Tibial artery (tissue), 4 donors: ENCODE measurements around the gene CAMK1G.
A peak's percentile ranks its signal among the peaks of the same experiment; 100 is the strongest.

Experiments used
- DNase-seq, 2 donors: peaks; one replicate each; pipeline ENCODE4 v3.0.0-alpha.2; 2019
- H3K27ac ChIP-seq, 2 donors: fragments of 200-600 bp; sonication (generic) in 1 of 2; 1 replicate in 1 of 2; 2 replicates in 1 of 2; pipeline ENCODE4 v1.5.1; 2018 to 2019; ENCODE audit warnings: mild to moderate bottlenecking in 1 of 2
- H3K27me3 ChIP-seq, 2 donors: fragments of 200-600 bp; sonication (generic) in 1 of 2; one replicate each; pipeline versions ENCODE4 v1.5.1 to v1.6.0; 2016 to 2019
- H3K36me3 ChIP-seq, 3 donors: fragments of 200-600 bp; sonication (generic) in 2 of 3; one replicate each; pipeline ENCODE4 v1.5.1; 2016 to 2019; ENCODE audit warnings: mild to moderate bottlenecking in 2 of 3
- H3K4me1 ChIP-seq, 4 donors: fragments of 200-600 bp; sonication (generic) in 2 of 4; 1 replicate in 3 of 4; 2 replicates in 1 of 4; pipeline ENCODE4 v1.5.1; 2016 to 2019
- H3K4me3 ChIP-seq, 2 donors: fragments of 200-600 bp; sonication (generic) in 1 of 2; 1 replicate in 1 of 2; 2 replicates in 1 of 2; pipeline ENCODE4 v1.5.1; 2018 to 2019; ENCODE audit warnings: mild to moderate bottlenecking in 2 of 2
- H3K9me3 ChIP-seq, 3 donors: fragments of 200-600 bp; sonication (generic) in 1 of 3; one replicate each; pipeline ENCODE4 v1.5.1; 2016 to 2019
- CTCF ChIP-seq, 2 experiments: fragments of 200-600 bp in 1 of 2; fragments of 450-650 bp in 1 of 2; IDR thresholded peaks; one replicate each; pipeline ENCODE4 v1.5.1; 2017 to 2019; ENCODE audit warnings: antibody characterized with exemption in 2 of 2, mild to moderate bottlenecking in 1 of 2, moderate library complexity in 1 of 2
- intact Hi-C: fragments of 100-400 bp; cut with DNase I; formaldehyde crosslinking; loops from one replicate; pipeline ENCODE4 v1.15.0; 2023; ENCODE audit warnings: low total_unique reads

Gene CAMK1G

GRCh38 chr1:209630383-209631225 lies 47.1 kb downstream of the CAMK1G start:
- Histone ChIP-seq H3K36me3 (no peaks in the 10 kb centered on the region), H3K27ac (no peak overlapping the region), H3K4me1 (peaks cover 0 to 12% (median 3%) of the 10 kb centered on the region in 4 donors), H3K27me3 (peaks cover 0 to 7% of the 10 kb centered on the region in 2 donors), H3K9me3 (no peaks in the 10 kb centered on the region), H3K4me3 (no peak overlapping the region)
- intact Hi-C loops: no loop called here
- no peak for TF ChIP-seq CTCF (IDR thresholded peaks at IDR 0.05)
- no peak for DNase-seq

GRCh38 chr1:209633335-209633997 lies 50.0 kb downstream of the CAMK1G start:
- H3K4me1 ChIP-seq: no peaks in the 10 kb centered on the region
- H3K27ac ChIP-seq: no peak overlapping the region
- intact Hi-C loops: no loop called here
- TF ChIP-seq CTCF (IDR thresholded peaks at IDR 0.05): no peak
- no peak overlapping the region for H3K4me3 ChIP-seq
- no peaks in the 10 kb centered on the region for H3K9me3 ChIP-seq
- no peaks in the 10 kb centered on the region for H3K27me3 ChIP-seq
- DNase-seq: no peak
- H3K36me3 ChIP-seq: no peaks in the 10 kb centered on the region

- Histone ChIP-seq H3K4me3 (no peak overlapping the region), H3K36me3 (no peaks in the 10 kb centered on the region), H3K27ac (no peak overlapping the region), H3K4me1 (no peaks in the 10 kb centered on the region), H3K27me3 (no peaks in the 10 kb centered on the region), H3K9me3 (no peaks in the 10 kb centered on the region)
- no peak for TF ChIP-seq CTCF (IDR thresholded peaks at IDR 0.05)
- intact Hi-C loops: no loop called here
- no peak for DNase-seq
Measured at GRCh38 chr1:209634005-209634737, 50.7 kb downstream of the CAMK1G start.

- Histone ChIP-seq H3K36me3 (no peaks in the 10 kb centered on the region), H3K27me3 (no peaks in the 10 kb centered on the region), H3K9me3 (no peaks in the 10 kb centered on the region), H3K27ac (no peak overlapping the region), H3K4me3 (no peak overlapping the region), H3K4me1 (no peaks in the 10 kb centered on the region)
- DNase-seq: no peak
- intact Hi-C loops: no loop called here
- TF ChIP-seq CTCF (IDR thresholded peaks at IDR 0.05): no peak
Measured at GRCh38 chr1:209635850-209636249, 52.3 kb downstream of the CAMK1G start.

GRCh38 chr1:209641832-209642172 lies 58.3 kb downstream of the CAMK1G start:
- H3K27ac ChIP-seq: peak overlapping the region; percentile 58 to 62
- H3K4me1 ChIP-seq: peaks cover 0 to 23% (median 21%) of the 10 kb centered on the region in 4 donors
- H3K9me3 ChIP-seq: no peaks in the 10 kb centered on the region
- TF ChIP-seq CTCF (IDR thresholded peaks at IDR 0.05): no peak
- intact Hi-C loops: no loop called here
- H3K27me3 ChIP-seq: no peaks in the 10 kb centered on the region
- H3K4me3 ChIP-seq: no peak overlapping the region
- DNase-seq: peak; percentile 74 to 88
- H3K36me3 ChIP-seq: no peaks in the 10 kb centered on the region
